ENCODE data around the gene THOC6. TPM values are rescaled to one million over a fixed set of nuclear protein-coding genes. Genes with fewer than 3 reads are reported as not detected.

Gene THOC6
- total and polyA plus RNA-seq, 4 donors = 10.8 to 14.8 (median 11.7) TPM

DNA sequence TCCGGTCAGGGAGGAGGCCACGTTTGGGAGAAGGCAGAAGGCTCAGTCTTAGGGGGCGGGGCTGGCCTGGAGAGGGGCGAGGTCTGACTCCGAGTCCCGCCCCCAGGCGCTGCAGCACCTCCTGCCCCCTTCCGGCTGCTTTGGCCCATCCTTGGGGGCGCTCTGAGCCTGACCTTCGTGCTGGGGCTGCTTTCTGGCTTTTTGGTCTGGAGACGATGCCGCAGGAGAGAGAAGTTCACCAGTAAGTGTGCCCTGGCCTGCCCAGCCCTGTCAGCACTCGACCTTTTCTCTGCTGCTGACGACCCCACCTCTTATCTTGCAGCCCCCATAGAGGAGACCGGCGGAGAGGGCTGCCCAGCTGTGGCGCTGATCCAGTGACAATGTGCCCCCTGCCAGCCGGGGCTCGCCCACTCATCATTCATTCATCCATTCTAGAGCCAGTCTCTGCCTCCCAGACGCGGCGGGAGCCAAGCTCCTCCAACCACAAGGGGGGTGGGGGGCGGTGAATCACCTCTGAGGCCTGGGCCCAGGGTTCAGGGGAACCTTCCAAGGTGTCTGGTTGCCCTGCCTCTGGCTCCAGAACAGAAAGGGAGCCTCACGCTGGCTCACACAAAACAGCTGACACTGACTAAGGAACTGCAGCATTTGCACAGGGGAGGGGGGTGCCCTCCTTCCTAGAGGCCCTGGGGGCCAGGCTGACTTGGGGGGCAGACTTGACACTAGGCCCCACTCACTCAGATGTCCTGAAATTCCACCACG, 2.2 kb upstream of the THOC6 start:
- Histone ChIP-seq H3K36me3 (ENCODE audit: control insufficient read depth in 4 of 4, insufficient read depth in 3 of 4, low read depth in 1 of 4, low read length in 3 of 4) (peaks cover 0 to 9% (median 3%) of the 10 kb centered on the region in 4 donors), H3K9me3 (ENCODE audit: control insufficient read depth in 4 of 4, low read length in 3 of 4) (no peaks in the 10 kb centered on the region), H3K27me3 (ENCODE audit: control insufficient read depth in 4 of 4, insufficient read depth in 4 of 4, low read length in 3 of 4) (no peaks in the 10 kb centered on the region), H3K27ac (ENCODE audit: low read depth in 1 of 2, low read length in 2 of 2) (peak overlapping the region; percentile 92 to 95), H3K4me3 (ENCODE audit: low read depth in 1 of 3, low read length in 3 of 3) (peak overlapping the region; percentile 68 to 75 (median 74)), H3K4me1 (ENCODE audit: control insufficient read depth in 4 of 4, insufficient read depth in 4 of 4, low read length in 3 of 4) (peaks cover 12 to 37% (median 26%) of the 10 kb centered on the region in 4 donors), H3K9ac (ENCODE audit: low read depth in 1 of 2, low read length in 2 of 2) (peak overlapping the region; percentile 22 to 61)
- WGBS = 36% methylated on average over 25 of the region's 25 CpGs
- TF ChIP-seq CTCF (IDR thresholded peaks at IDR 0.05; ENCODE audit: low read depth, low read length, missing input control) = peak; percentile 22
- TF ChIP-seq FOXA1 (IDR thresholded peaks at IDR 0.05) = no peak
- peak; percentile 76 for DNase-seq (ENCODE audit: low spot score)

- DNase-seq (ENCODE audit: low spot score) = no peak
- WGBS = 54% methylated on average over 8 of the region's 8 CpGs
- no peaks in the 10 kb centered on the region for H3K27me3 ChIP-seq (ENCODE audit: control insufficient read depth in 4 of 4, insufficient read depth in 4 of 4, low read length in 3 of 4)
- H3K4me3 ChIP-seq (ENCODE audit: low read depth in 1 of 3, low read length in 3 of 3) = no peak overlapping the region
- peaks cover 12 to 37% (median 26%) of the 10 kb centered on the region in 4 donors for H3K4me1 ChIP-seq (ENCODE audit: control insufficient read depth in 4 of 4, insufficient read depth in 4 of 4, low read length in 3 of 4)
- H3K27ac ChIP-seq (ENCODE audit: low read depth in 1 of 2, low read length in 2 of 2) = peak overlapping the region; percentile 95 to 97
- H3K36me3 ChIP-seq (ENCODE audit: control insufficient read depth in 4 of 4, insufficient read depth in 3 of 4, low read depth in 1 of 4, low read length in 3 of 4) = peaks cover 0 to 14% (median 3%) of the 10 kb centered on the region in 4 donors
- H3K9ac ChIP-seq (ENCODE audit: low read depth in 1 of 2, low read length in 2 of 2) = peak overlapping the region in 1 of 2 donors; percentile 22
- TF ChIP-seq NR2F2 (IDR thresholded peaks at IDR 0.05) = no peak
- no peak for TF ChIP-seq SP1 (IDR thresholded peaks at IDR 0.05)
- no peak for TF ChIP-seq TAF1 (conservative IDR thresholded peaks at IDR 0.05)
- TF ChIP-seq HNF4A (conservative IDR thresholded peaks at IDR 0.05) = no peak
- TF ChIP-seq ZBTB33 (IDR thresholded peaks at IDR 0.05) = no peak
- TF ChIP-seq YY1 (IDR thresholded peaks at IDR 0.05) = no peak
- no peak for TF ChIP-seq MAX (IDR thresholded peaks at IDR 0.05)
- TF ChIP-seq, protein P1, sequence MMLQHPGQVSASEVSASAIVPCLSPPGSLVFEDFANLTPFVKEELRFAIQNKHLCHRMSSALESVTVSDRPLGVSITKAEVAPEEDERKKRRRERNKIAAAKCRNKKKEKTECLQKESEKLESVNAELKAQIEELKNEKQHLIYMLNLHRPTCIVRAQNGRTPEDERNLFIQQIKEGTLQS (IDR thresholded peaks at IDR 0.05) = no peak
- peak; percentile 74 to 92 for TF ChIP-seq JUND (IDR thresholded peaks at IDR 0.05)
- TF ChIP-seq EGR1 (IDR thresholded peaks at IDR 0.05; ENCODE audit: low read depth in 2 of 2) = peak; percentile 28 to 55
- no peaks in the 10 kb centered on the region for H3K9me3 ChIP-seq (ENCODE audit: control insufficient read depth in 4 of 4, low read length in 3 of 4)
Measured at GRCh38 chr16:3022208-3022683, 1.6 kb upstream of the THOC6 start.
